K562 (cell line): Measurements from ENCODE around the gene MLLT6. TPM values are rescaled to one million over a fixed set of nuclear protein-coding genes. Genes with fewer than 3 reads are reported as not detected.
A peak's percentile ranks its signal among the peaks of the same experiment; 100 is the strongest.

Source experiments
- CC2D1A ChIP-seq: fragments of 450-650 bp; IDR thresholded peaks from 2 replicates; pipeline ENCODE4 v1.6.1; 2017; ENCODE audit warnings: mild to moderate bottlenecking
- CTCFL ChIP-seq: IDR thresholded peaks from 2 replicates; pipeline ENCODE4 v1.6.1; 2011; ENCODE audit warnings: borderline replicate concordance, low read depth, mild to moderate bottlenecking, moderate library complexity, low read length; ENCODE audit not compliant: insufficient read depth, poor library complexity, severe bottlenecking
- E2F1 ChIP-seq: sonication (generic); formaldehyde crosslinking; IDR thresholded peaks from 2 replicates; pipeline ENCODE4 v1.8.1; 2023; ENCODE audit warnings: mild to moderate bottlenecking, missing genetic modification reagents, moderate library complexity
- HLTF ChIP-seq: fragments of 450-650 bp; IDR thresholded peaks from 2 replicates; pipeline ENCODE4 v1.6.1; 2016
- NFE2L1 ChIP-seq: fragments of 450-650 bp; IDR thresholded peaks from 2 replicates; pipeline ENCODE4 v1.6.1; 2016; ENCODE audit warnings: missing genetic modification characterization, low read depth, mild to moderate bottlenecking, missing compliant biosample characterization, moderate library complexity, borderline replicate concordance
- POLR2G ChIP-seq: fragments of 200-400 bp; formaldehyde crosslinking; IDR thresholded peaks from 2 replicates; pipeline ENCODE4 v1.6.1; 2017; ENCODE audit warnings: low read depth, mild to moderate bottlenecking, antibody characterized with exemption, low read length, moderate library complexity
- SIX5 ChIP-seq, 2 experiments: IDR thresholded peaks; 2 replicates each; pipeline ENCODE4 v1.6.1; 2011; ENCODE audit warnings: low read length in 2 of 2, borderline replicate concordance in 1 of 2, low read depth in 1 of 2, mild to moderate bottlenecking in 1 of 2, moderate library complexity in 1 of 2; ENCODE audit not compliant: insufficient read depth in 1 of 2
- ZNF239 ChIP-seq: fragments of 250-450 bp; sonication (Bioruptor Pico); IDR thresholded peaks from 2 replicates; pipeline ENCODE4 v1.4.0; 2020; ENCODE audit warnings: mild to moderate bottlenecking
- polyA plus RNA-seq, 8 experiments: library from polyadenylated mRNA; depleted of rRNA in 4 of 8; stranded (reverse) in 5 of 8; unstranded in 3 of 8; fragments of >200 nt; fragmentation: Nextera tagmentation in 2 of 8; fragmentation: Illumina TruSeq in 1 of 8; extraction: Ambion mirVana in 2 of 8; extraction: Trizol in 1 of 8; gene quantifications; 2 replicates each; pipeline versions ENCODE4 v1.2.1 to v1.2.3, GENCODE V29; 2011 to 2014; ENCODE audit warnings: inconsistent platforms in 1 of 8, missing spikeins in 1 of 8
- total RNA-seq, 7 experiments: library from RNA; depleted of rRNA in 6 of 7; stranded (reverse); fragments of >200 nt in 6 of 7; fragmentation: Illumina TruSeq in 2 of 7; extraction: Trizol in 2 of 7; gene quantifications; 2 replicates each; pipeline versions ENCODE4 v1.2.1 to v1.2.3, GENCODE V29; 2011 to 2021; ENCODE audit warnings: low replicate concordance in 1 of 7
- TF ChIP-seq, protein P1 (sequence below), 2 experiments: fragments of 450-650 bp; formaldehyde crosslinking in 1 of 2; IDR thresholded peaks; 2 replicates each; pipeline versions ENCODE4 v1.4.0 to v1.6.1; 2014 to 2020; ENCODE audit warnings: mild to moderate bottlenecking in 2 of 2, borderline replicate concordance in 1 of 2, low read depth in 1 of 2
- TF ChIP-seq, protein P2 (sequence below): sonication (generic); formaldehyde crosslinking; IDR thresholded peaks from 2 replicates; pipeline ENCODE4 v1.8.0; 2022; ENCODE audit warnings: missing genetic modification reagents, mild to moderate bottlenecking, moderate library complexity, borderline replicate concordance

The MLLT6 gene
- total and polyA plus RNA-seq, 9 of the 15 experiments (the other 6 are each of a cell fraction or from before 2014, with no cell fraction given), result 3.1 to 71.7 (median 30.0) TPM

DNA sequence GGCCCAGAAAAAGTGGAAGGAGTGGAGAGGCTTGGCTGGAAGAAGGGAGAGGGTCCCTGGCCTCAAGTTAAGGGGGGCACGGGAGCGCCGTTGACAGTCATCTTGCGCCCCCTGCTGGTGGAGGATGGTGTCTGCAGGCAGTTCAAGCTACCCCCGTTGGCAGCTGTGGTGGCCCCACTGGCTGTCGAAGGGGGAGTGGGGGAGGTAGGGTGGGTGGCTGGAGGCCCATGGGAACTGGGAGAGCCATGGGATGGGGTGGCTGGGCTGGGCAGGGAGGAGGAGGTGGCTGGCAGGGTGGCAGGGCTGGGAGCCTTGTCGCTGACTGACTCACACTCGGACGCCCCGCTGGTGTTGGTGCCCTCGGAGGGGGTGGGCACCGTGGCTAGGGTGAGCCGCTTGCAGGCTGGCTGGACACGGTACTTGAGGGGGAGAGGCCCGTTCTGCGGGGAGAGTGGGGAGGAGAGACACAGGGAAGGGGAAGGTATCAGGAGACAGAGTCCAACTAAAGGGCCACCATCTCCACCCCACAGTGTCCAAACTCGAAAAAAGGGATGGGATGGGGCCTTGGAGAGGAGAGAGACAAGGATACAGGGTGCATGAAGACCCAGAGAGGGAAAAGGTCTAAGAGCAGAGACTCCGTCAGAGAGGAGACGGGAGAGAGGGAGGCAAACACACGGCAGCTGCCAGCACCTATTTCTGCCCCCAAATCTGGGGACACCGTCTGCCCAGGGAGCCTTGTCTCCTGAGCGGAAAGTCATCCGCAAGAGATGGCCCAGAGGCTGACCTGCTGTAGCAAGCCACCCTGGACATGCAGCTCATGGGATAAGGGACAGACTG is 30.3 kb downstream of the MLLT6 start (continued):
- TF ChIP-seq, protein P1, sequence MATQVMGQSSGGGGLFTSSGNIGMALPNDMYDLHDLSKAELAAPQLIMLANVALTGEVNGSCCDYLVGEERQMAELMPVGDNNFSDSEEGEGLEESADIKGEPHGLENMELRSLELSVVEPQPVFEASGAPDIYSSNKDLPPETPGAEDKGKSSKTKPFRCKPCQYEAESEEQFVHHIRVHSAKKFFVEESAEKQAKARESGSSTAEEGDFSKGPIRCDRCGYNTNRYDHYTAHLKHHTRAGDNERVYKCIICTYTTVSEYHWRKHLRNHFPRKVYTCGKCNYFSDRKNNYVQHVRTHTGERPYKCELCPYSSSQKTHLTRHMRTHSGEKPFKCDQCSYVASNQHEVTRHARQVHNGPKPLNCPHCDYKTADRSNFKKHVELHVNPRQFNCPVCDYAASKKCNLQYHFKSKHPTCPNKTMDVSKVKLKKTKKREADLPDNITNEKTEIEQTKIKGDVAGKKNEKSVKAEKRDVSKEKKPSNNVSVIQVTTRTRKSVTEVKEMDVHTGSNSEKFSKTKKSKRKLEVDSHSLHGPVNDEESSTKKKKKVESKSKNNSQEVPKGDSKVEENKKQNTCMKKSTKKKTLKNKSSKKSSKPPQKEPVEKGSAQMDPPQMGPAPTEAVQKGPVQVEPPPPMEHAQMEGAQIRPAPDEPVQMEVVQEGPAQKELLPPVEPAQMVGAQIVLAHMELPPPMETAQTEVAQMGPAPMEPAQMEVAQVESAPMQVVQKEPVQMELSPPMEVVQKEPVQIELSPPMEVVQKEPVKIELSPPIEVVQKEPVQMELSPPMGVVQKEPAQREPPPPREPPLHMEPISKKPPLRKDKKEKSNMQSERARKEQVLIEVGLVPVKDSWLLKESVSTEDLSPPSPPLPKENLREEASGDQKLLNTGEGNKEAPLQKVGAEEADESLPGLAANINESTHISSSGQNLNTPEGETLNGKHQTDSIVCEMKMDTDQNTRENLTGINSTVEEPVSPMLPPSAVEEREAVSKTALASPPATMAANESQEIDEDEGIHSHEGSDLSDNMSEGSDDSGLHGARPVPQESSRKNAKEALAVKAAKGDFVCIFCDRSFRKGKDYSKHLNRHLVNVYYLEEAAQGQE (IDR thresholded peaks at IDR 0.05; ENCODE audit: borderline replicate concordance), result peak; percentile 75
- TF ChIP-seq, protein P1 (CRISPR knock-in tag; IDR thresholded peaks at IDR 0.05; ENCODE audit: low read depth), result no peak
- TF ChIP-seq POLR2G, result peak; percentile 71
- peak; percentile 79 for TF ChIP-seq CC2D1A
- TF ChIP-seq, protein P2, sequence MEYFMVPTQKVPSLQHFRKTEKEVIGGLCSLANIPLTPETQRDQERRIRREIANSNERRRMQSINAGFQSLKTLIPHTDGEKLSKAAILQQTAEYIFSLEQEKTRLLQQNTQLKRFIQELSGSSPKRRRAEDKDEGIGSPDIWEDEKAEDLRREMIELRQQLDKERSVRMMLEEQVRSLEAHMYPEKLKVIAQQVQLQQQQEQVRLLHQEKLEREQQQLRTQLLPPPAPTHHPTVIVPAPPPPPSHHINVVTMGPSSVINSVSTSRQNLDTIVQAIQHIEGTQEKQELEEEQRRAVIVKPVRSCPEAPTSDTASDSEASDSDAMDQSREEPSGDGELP, result peak; percentile 54; the same call in 1 of the 2 replicates
- no peak for TF ChIP-seq NFE2L1 (tag)
- no peak for TF ChIP-seq ZNF239
- no peak for TF ChIP-seq HLTF
- TF ChIP-seq SIX5 (IDR thresholded peaks at IDR 0.05; ENCODE audit: borderline replicate concordance in 1 of 2, insufficient read depth in 1 of 2, low read depth in 1 of 2, low read length in 2 of 2), result no peak
- peak; percentile 89 for TF ChIP-seq CTCFL
- no peak for TF ChIP-seq E2F1 (CRISPR knock-in tag)
